Esophagus muscularis mucosa (tissue), 4 donors: Measurements from ENCODE around the gene USP51. TPM values are rescaled to one million over a fixed set of nuclear protein-coding genes. Genes with fewer than 3 reads are reported as not detected.
A peak's percentile ranks its signal among the peaks of the same experiment; 100 is the strongest.
"Not testable (repeated sequence)": the region's sequence is repeated elsewhere in the genome, so short reads cannot be mapped to it uniquely, and the experiment has no call there.

Source experiments
- DNase-seq: peaks from one replicate; pipeline ENCODE4 v3.0.0-alpha.2; 2017; ENCODE audit errors: extremely low spot score
- H3K27ac ChIP-seq, 4 donors: fragments of 200-600 bp; sonication (generic); replicated peaks in 1 of 4; 1 replicate in 3 of 4; 2 replicates in 1 of 4; pipeline ENCODE4 v1.5.1; 2016 to 2019; ENCODE audit warnings: mild to moderate bottlenecking in 1 of 4
- H3K27me3 ChIP-seq, 4 donors: fragments of 200-600 bp; sonication (generic); one replicate each; pipeline versions ENCODE4 v1.5.1 to v1.6.0; 2016 to 2019
- H3K36me3 ChIP-seq, 4 donors: fragments of 200-600 bp; sonication (generic); one replicate each; pipeline ENCODE4 v1.5.1; 2016 to 2019
- H3K4me1 ChIP-seq, 4 donors: fragments of 200-600 bp; sonication (generic); one replicate each; pipeline ENCODE4 v1.5.1; 2016 to 2019
- H3K4me3 ChIP-seq, 4 donors: fragments of 200-600 bp; sonication (generic); 1 replicate in 2 of 4; 2 replicates in 2 of 4; pipeline ENCODE4 v1.5.1; 2016 to 2019; ENCODE audit warnings: mild to moderate bottlenecking in 4 of 4, moderate library complexity in 1 of 4
- H3K9me3 ChIP-seq, 4 donors: fragments of 200-600 bp; sonication (generic); 1 replicate in 3 of 4; 2 replicates in 1 of 4; pipeline ENCODE4 v1.5.1; 2016 to 2019
- EP300 ChIP-seq: sonication (generic); formaldehyde crosslinking; IDR thresholded peaks from one replicate; pipeline ENCODE4 v1.6.1; 2017; ENCODE audit warnings: antibody characterized with exemption
- POLR2A ChIP-seq: fragments of 450-650 bp; IDR thresholded peaks from one replicate; pipeline ENCODE4 v1.6.1; 2017; ENCODE audit warnings: antibody characterized with exemption, moderate library complexity, mild to moderate bottlenecking, low read depth
- POLR2AphosphoS5 ChIP-seq, 2 donors: sonication (generic); formaldehyde crosslinking; IDR thresholded peaks; one replicate each; pipeline ENCODE4 v1.6.1; 2017; ENCODE audit warnings: antibody characterized with exemption in 2 of 2
- WGBS: methylation state at CpG from one replicate; pipeline ENCODE4 v1.1.5; 2018; 5-methylcytosine and 5-hydroxymethylcytosine counted together
- intact Hi-C: fragments of 100-400 bp; cut with DNase I; formaldehyde crosslinking; loops from one replicate; pipeline ENCODE4 v1.15.1; 2023
- total RNA-seq, 4 donors: library from RNA; depleted of rRNA; stranded (reverse); fragments of >200 nt; gene quantifications; one replicate each; pipeline versions ENCODE4 v1.1.0 to v1.2.1, GENCODE V29; 2016
- TF ChIP-seq, protein P1 (sequence below), 3 experiments: fragments of 200-600 bp in 2 of 3; fragments of 450-650 bp in 1 of 3; sonication (generic) in 2 of 3; IDR thresholded peaks; one replicate each; pipeline ENCODE4 v1.5.1; 2017 to 2019; ENCODE audit warnings: antibody characterized with exemption in 3 of 3, mild to moderate bottlenecking in 2 of 3, moderate library complexity in 1 of 3

The USP51 gene
- 1 to 10 TPM in 3 of 4 donors, under 1 TPM in 1; 0.83 to 2.5 (median 1.5) TPM for total RNA-seq

DNA sequence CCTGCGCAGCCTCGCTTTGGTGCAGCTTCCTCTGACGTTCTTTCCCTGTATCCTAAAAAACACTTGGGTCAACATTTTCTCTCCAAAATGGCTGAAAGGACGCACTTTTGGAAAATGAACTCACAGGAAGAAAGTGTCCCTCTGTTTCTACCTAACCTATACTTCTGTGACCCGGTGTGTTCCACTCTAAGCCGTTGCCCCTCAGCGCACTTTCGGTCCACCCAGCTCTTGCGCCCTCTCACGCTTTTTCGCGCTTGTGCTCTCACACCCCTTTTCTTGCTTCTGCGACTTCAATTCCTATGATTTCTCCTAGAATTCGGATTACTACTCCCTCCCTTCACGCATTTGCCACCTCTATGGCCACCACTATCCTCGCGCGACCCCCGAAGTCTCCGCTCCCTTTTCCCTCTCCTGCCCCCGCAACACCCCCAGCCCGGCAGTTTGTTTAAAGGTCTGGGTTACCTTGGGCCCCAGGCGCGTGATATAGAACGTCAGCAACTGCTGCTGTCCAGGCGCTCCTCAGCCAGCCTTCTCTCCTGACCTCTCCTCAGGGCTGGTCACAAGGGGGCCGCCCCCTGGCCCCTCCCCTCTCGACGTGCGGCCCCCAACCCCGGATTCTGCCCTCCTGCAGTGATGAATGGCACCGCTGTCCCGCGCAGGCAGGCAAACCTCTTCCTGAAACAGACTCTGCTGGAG, at the start of gene USP51:
TSS of gene USP51 (minus strand) at position 535 of the 696 bp plus-strand sequence. CDS start 909 bp downstream, outside the sequence.
- Histone ChIP-seq H3K27me3 (no peaks in the 10 kb centered on the region), H3K36me3 (no peaks in the 10 kb centered on the region), H3K27ac (peak within 1 kb of the TSS; percentile 90 to 92 (median 91)), H3K4me3 (peak within 1 kb of the TSS; percentile 65 to 76 (median 68)), H3K4me1 (peaks cover 0 to 29% (median 13%) of the 10 kb centered on the region in 4 donors), H3K9me3 (no peaks in the 10 kb centered on the region)
- 35% methylated on average over 31 of the region's 34 CpGs for WGBS
- intact Hi-C loops = no loop called here
- DNase-seq = peak; percentile 89
- TF ChIP-seq POLR2A (no peak), POLR2AphosphoS5 (IDR thresholded peaks at IDR 0.05) (peak; percentile 25 to 59)

DNA sequence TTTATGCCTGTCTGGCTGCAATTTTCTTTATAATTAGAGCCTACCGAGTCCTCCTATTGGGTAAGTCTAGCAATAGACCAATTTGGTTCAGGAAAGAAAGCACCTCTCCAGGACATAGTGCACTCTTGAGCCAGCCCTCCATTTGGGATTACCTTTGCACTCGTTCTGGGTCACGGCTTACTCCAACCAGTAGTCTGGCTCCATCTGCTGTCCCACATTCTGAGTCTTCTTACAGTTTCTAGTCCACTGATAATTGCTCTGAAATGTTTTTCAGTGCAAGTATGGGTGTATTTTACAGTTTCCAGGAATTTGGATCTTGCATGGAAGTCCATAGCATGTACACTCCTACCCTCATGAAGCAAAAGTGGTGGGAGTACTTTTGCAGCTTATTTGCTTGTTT, 34.8 kb upstream of the USP51 start:
- H3K36me3 ChIP-seq = no peaks in the 10 kb centered on the region
- intact Hi-C loops = no loop called here
- DNase-seq = no peak
- no peaks in the 10 kb centered on the region for H3K4me1 ChIP-seq
- 50% methylated on average over 3 of the region's 3 CpGs for WGBS
- no peaks in the 10 kb centered on the region for H3K9me3 ChIP-seq
- TF ChIP-seq EP300 (no peak), POLR2A (no peak), POLR2AphosphoS5 (IDR thresholded peaks at IDR 0.05) (no peak)
- TF ChIP-seq, protein P1, sequence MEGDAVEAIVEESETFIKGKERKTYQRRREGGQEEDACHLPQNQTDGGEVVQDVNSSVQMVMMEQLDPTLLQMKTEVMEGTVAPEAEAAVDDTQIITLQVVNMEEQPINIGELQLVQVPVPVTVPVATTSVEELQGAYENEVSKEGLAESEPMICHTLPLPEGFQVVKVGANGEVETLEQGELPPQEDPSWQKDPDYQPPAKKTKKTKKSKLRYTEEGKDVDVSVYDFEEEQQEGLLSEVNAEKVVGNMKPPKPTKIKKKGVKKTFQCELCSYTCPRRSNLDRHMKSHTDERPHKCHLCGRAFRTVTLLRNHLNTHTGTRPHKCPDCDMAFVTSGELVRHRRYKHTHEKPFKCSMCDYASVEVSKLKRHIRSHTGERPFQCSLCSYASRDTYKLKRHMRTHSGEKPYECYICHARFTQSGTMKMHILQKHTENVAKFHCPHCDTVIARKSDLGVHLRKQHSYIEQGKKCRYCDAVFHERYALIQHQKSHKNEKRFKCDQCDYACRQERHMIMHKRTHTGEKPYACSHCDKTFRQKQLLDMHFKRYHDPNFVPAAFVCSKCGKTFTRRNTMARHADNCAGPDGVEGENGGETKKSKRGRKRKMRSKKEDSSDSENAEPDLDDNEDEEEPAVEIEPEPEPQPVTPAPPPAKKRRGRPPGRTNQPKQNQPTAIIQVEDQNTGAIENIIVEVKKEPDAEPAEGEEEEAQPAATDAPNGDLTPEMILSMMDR (IDR thresholded peaks at IDR 0.05) = no peak
- no peaks in the 10 kb centered on the region for H3K27me3 ChIP-seq
- no peak overlapping the region for H3K4me3 ChIP-seq
- no peak overlapping the region for H3K27ac ChIP-seq

DNA sequence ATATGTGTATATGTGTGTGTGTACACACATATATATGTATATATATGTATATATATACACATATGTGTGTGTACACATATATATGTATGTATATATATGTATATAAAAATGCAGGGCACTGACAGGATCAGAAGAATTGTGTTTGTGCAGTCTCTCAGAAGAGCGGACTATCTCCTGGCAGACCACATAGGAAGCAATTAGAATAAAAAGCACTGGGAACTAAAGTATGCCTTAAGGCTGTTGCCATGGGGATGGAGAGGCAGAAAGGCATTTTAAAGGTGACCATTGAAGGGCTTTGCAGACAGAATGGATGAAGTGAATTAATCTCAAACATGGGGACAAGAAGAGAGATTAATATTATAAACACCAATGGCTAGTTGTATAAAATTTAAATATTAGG, 33.7 kb upstream of the USP51 start:
- Histone ChIP-seq H3K27me3 (no peaks in the 10 kb centered on the region), H3K4me3 (no peak overlapping the region), H3K4me1 (no peaks in the 10 kb centered on the region), H3K9me3 (no peaks in the 10 kb centered on the region), H3K36me3 (no peaks in the 10 kb centered on the region), H3K27ac (no peak overlapping the region)
- DNase-seq = no peak
- TF ChIP-seq, protein P1 (IDR thresholded peaks at IDR 0.05) = no peak
- TF ChIP-seq EP300 = no peak
- no peak for TF ChIP-seq POLR2AphosphoS5 (IDR thresholded peaks at IDR 0.05)
- intact Hi-C loops = no loop called here
- WGBS = 61% methylated on average over 1 of the region's 1 CpG

DNA sequence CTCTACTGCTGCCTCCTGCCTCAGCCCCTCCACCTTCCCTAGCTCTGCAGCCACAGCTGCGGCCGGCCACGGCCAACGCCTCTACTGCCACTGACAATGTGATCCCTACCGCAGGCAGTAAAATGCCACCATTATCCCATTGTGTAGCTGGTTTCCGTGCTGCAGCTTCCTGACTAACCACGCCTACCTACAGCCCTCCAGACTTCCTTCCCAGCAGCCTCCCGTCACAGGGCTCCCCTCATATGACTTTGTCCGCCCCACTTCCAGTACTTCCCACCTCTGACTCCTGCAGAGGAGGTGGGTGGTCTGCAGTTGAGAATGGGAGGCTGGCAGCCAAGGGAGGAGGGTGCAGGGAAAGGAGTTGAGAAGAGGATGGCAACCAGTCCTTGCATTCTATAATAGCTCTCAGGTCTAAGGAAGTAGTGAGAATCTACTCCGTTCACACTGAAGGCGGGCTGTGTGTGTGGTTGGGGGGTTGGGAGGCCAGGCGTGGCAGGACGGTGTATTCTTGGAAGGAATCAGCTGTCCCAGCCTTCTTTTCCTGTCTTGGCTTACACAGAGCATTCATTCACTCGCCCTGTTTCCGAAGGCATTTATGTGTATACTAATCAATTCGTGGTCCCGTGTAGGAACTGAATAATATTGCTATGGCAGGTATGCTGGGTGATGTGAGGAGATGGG, 33.1 kb upstream of the USP51 start:
- DNase-seq = no peak
- Histone ChIP-seq H3K9me3 (no peaks in the 10 kb centered on the region), H3K27me3 (no peaks in the 10 kb centered on the region), H3K4me1 (no peaks in the 10 kb centered on the region), H3K4me3 (no peak overlapping the region), H3K27ac (peak overlapping the region in 1 of 4 donors; percentile 10), H3K36me3 (no peaks in the 10 kb centered on the region)
- intact Hi-C loops = no loop called here
- WGBS = 58% methylated on average over 17 of the region's 17 CpGs
- TF ChIP-seq EP300 = no peak
- TF ChIP-seq POLR2A = no peak
- TF ChIP-seq, protein P1 (IDR thresholded peaks at IDR 0.05) = no peak
- TF ChIP-seq POLR2AphosphoS5 (IDR thresholded peaks at IDR 0.05) = no peak

DNA sequence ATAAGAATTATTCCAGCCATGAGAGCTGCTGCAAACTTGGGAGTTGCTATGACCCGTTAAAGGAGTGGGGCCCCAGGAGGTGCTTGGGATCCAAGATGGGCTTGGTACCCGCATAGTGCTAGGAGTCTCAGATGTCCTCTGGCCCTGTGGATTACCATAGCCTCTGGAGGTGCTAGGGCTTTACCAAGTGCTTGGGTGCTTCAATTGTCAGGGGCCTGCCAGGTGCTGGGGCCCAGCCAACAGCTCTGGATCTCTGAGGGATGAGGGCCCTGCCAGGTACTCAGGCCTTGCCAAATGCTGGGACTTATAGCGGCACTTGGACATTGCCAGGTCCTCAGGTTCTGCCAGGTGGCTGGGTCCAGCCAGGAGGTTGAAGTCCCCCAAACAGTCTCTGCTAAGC, 32.0 kb upstream of the USP51 start:
- DNase-seq = no peak
- H3K9me3 ChIP-seq = no peaks in the 10 kb centered on the region
- H3K4me3 ChIP-seq = no peak overlapping the region
- no peaks in the 10 kb centered on the region for H3K4me1 ChIP-seq
- no peaks in the 10 kb centered on the region for H3K36me3 ChIP-seq
- intact Hi-C loops = no loop called here
- H3K27me3 ChIP-seq = no peaks in the 10 kb centered on the region
- TF ChIP-seq POLR2A (no peak), EP300 (no peak), POLR2AphosphoS5 (IDR thresholded peaks at IDR 0.05) (no peak)
- TF ChIP-seq, protein P1 (IDR thresholded peaks at IDR 0.05) = no peak
- 80% methylated on average over 2 of the region's 3 CpGs for WGBS
- no peak overlapping the region for H3K27ac ChIP-seq

DNA sequence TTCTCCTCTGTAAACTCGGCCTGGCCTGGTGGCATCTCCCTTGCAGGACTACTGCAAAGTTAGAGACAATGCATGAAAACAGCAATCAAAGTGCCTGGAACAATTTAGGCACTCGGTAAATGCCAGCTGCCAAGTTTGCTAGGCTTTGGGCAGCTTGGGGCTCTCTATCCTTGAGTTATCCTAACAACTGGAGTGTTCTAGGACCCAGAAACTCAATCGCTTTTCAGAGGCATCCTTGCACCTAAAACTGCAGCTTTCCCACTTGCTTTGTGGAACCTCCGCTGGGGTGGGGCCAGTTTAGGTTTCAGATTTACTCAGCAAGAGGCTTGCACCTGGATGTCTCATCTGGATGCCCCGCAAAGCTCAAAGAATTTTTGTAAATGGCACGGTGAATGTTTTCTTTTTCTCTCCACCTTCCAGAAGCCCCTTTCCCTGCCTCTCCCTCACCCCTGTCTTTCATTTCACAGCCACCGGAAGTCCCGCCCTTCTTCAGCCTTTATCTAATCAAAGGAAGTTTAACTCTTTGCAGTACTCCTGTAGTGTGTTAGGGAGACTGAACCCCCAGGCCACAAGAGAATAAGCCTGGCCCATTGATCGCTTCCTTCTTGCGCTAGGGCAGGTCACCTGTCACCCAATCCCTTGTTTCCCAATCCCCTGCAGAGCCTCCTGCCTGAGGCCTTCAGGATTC, 27.3 kb upstream of the USP51 start:
- intact Hi-C loops, H3K27me3 ChIP-seq, H3K9me3 ChIP-seq, H3K4me1 ChIP-seq, H3K4me3 ChIP-seq, H3K36me3 ChIP-seq, H3K27ac ChIP-seq, DNase-seq: not testable (repeated sequence)
- WGBS = no CpG with 5 or more reads among the region's 10 CpGs

DNA sequence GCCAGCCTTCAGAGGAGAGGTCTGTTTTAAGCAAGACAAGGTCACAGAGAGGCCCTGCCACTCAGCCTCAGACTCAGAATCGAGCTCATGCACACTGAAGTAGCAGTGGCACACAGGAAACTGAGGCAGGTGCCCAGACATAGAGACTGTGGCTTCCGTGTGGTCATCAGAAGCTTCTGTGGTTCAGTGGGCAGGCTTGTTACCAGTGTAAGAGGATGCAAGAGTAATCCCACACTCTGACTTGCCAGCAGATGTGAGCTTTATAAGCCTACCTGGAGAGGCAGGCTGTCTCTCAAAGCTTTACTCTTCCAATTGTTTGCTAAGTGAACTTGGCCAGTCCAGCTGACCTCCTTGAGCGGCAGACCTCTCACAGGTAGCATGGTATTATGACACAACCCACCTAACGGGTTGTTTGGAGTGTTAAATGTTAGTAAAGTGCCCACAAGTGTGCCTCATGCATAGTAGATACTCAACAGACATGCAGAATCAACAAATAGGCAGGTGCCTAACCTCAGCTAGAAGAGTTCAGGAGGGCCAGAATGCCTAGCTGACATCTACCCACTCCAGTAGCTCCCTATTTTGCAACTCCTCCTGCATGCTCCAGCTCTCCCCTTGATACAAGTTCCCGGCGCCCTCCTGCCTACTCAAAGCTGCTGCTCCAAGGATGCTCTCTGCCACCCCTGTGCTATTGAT, 23.5 kb upstream of the USP51 start:
- intact Hi-C loops, H3K27ac ChIP-seq, DNase-seq, H3K4me1 ChIP-seq, H3K27me3 ChIP-seq, H3K36me3 ChIP-seq, H3K9me3 ChIP-seq, H3K4me3 ChIP-seq: not testable (repeated sequence)
- no CpG with 5 or more reads among the region's 6 CpGs for WGBS
